HepG2 (cell line): ENCODE data around the gene DDRGK1. TPM values are rescaled to one million over a fixed set of nuclear protein-coding genes. Genes with fewer than 3 reads are reported as not detected.

Source experiments
- CEBPG ChIP-seq: IDR thresholded peaks from 2 replicates; pipeline ENCODE4 v1.6.1; 2016
- CENPT ChIP-seq: sonication (generic); formaldehyde crosslinking; IDR thresholded peaks from 2 replicates; pipeline ENCODE4 v1.8.0; 2022; ENCODE audit warnings: low read depth, mild to moderate bottlenecking, moderate library complexity, missing genetic modification reagents
- DNMT1 ChIP-seq: sonication (generic); formaldehyde crosslinking; IDR thresholded peaks from 2 replicates; pipeline ENCODE4 v1.5.1; 2020; ENCODE audit warnings: mild to moderate bottlenecking, missing genetic modification reagents
- DR1 ChIP-seq: sonication (generic); formaldehyde crosslinking; IDR thresholded peaks from 2 replicates; pipeline ENCODE4 v1.8.0; 2021; ENCODE audit warnings: mild to moderate bottlenecking, missing genetic modification reagents, inconsistent platforms
- ERF ChIP-seq: IDR thresholded peaks from 2 replicates; pipeline ENCODE4 v1.6.1; 2018; ENCODE audit warnings: missing biosample characterization, missing genetic modification reagents
- MBNL3 ChIP-seq: fragments of 250-450 bp; sonication (Bioruptor Pico); conservative IDR thresholded peaks from 2 replicates; pipeline ENCODE4 v1.8.0; 2022; ENCODE audit warnings: mild to moderate bottlenecking, inconsistent platforms
- PHF8 ChIP-seq: sonication (generic); formaldehyde crosslinking; IDR thresholded peaks from 2 replicates; pipeline ENCODE4 v1.5.0; 2020; ENCODE audit warnings: missing genetic modification reagents
- POGZ ChIP-seq: sonication (generic); formaldehyde crosslinking; IDR thresholded peaks from 2 replicates; pipeline ENCODE4 v1.4.0; 2020; ENCODE audit warnings: mild to moderate bottlenecking, missing genetic modification reagents
- PRDM15 ChIP-seq: sonication (generic); formaldehyde crosslinking; IDR thresholded peaks from 2 replicates; pipeline ENCODE4 v1.4.0; 2020; ENCODE audit warnings: missing genetic modification reagents
- SCMH1 ChIP-seq: sonication (generic); formaldehyde crosslinking; IDR thresholded peaks from 2 replicates; pipeline ENCODE4 v1.9.0; 2021; ENCODE audit warnings: missing genetic modification reagents, mild to moderate bottlenecking, borderline replicate concordance
- TAF15 ChIP-seq: fragments of 200-400 bp; formaldehyde crosslinking; IDR thresholded peaks from one replicate; pipeline ENCODE4 v1.6.1; 2018; ENCODE audit warnings: mild to moderate bottlenecking, low read depth, low read length; ENCODE audit not compliant: poor library complexity, severe bottlenecking
- THRA ChIP-seq: sonication (generic); formaldehyde crosslinking; IDR thresholded peaks from 2 replicates; pipeline ENCODE4 v1.4.0; 2020; ENCODE audit warnings: missing genetic modification reagents, borderline replicate concordance
- ZBTB20 ChIP-seq: sonication (generic); formaldehyde crosslinking; IDR thresholded peaks from 2 replicates; pipeline ENCODE4 v1.8.1; 2023; ENCODE audit warnings: missing genetic modification reagents, low read depth, mild to moderate bottlenecking, borderline replicate concordance
- ZBTB7B ChIP-seq: sonication (generic); formaldehyde crosslinking; IDR thresholded peaks from 2 replicates; pipeline ENCODE4 v1.4.0; 2020; ENCODE audit warnings: missing genetic modification reagents
- ZNF333 ChIP-seq: sonication (generic); formaldehyde crosslinking; IDR thresholded peaks from 2 replicates; pipeline ENCODE4 v1.4.0; 2020; ENCODE audit warnings: mild to moderate bottlenecking, missing genetic modification reagents, borderline replicate concordance
- ZNF724P ChIP-seq: sonication (generic); formaldehyde crosslinking; IDR thresholded peaks from 2 replicates; pipeline ENCODE4 v1.8.0; 2022; ENCODE audit warnings: missing genetic modification reagents, borderline replicate concordance
- polyA plus RNA-seq, 8 experiments: library from polyadenylated mRNA; depleted of rRNA in 3 of 8; stranded (reverse) in 7 of 8; unstranded in 1 of 8; fragments of >200 nt; fragmentation: Illumina TruSeq in 4 of 8; extraction: Trizol in 4 of 8; gene quantifications; 2 replicates each; pipeline versions ENCODE4 v1.2.1 to v1.2.3, GENCODE V29; 2011 to 2016; ENCODE audit warnings: low read depth in 4 of 8, missing spikeins in 1 of 8, mixed read lengths in 1 of 8; ENCODE audit not compliant: insufficient read depth in 1 of 8
- total RNA-seq, 5 experiments: library from RNA; depleted of rRNA; stranded (reverse); fragments of >200 nt; fragmentation: Illumina TruSeq; extraction: Trizol; gene quantifications; 2 replicates each; pipeline ENCODE4 v1.2.3, GENCODE V29; 2016; ENCODE audit warnings: low read depth in 1 of 5
- TF ChIP-seq, protein P1 (sequence below): sonication (generic); formaldehyde crosslinking; IDR thresholded peaks from 2 replicates; pipeline ENCODE4 v1.8.0; 2022; ENCODE audit warnings: mild to moderate bottlenecking, missing genetic modification reagents; ENCODE audit not compliant: insufficient replicate concordance
- TF ChIP-seq, protein P2 (sequence below): sonication (generic); formaldehyde crosslinking; IDR thresholded peaks from 2 replicates; pipeline ENCODE4 v1.9.0; 2021; ENCODE audit warnings: missing genetic modification reagents, borderline replicate concordance
- TF ChIP-seq, protein P3 (sequence below): sonication (generic); formaldehyde crosslinking; IDR thresholded peaks from 2 replicates; pipeline ENCODE4 v1.8.1; 2023; ENCODE audit warnings: mild to moderate bottlenecking, moderate library complexity, missing genetic modification reagents

Gene DDRGK1
- total and polyA plus RNA-seq, 2 of the 13 experiments (the other 11 are each of a cell fraction or from before 2014, with no cell fraction given) = 96.7 to 149 TPM

DNA sequence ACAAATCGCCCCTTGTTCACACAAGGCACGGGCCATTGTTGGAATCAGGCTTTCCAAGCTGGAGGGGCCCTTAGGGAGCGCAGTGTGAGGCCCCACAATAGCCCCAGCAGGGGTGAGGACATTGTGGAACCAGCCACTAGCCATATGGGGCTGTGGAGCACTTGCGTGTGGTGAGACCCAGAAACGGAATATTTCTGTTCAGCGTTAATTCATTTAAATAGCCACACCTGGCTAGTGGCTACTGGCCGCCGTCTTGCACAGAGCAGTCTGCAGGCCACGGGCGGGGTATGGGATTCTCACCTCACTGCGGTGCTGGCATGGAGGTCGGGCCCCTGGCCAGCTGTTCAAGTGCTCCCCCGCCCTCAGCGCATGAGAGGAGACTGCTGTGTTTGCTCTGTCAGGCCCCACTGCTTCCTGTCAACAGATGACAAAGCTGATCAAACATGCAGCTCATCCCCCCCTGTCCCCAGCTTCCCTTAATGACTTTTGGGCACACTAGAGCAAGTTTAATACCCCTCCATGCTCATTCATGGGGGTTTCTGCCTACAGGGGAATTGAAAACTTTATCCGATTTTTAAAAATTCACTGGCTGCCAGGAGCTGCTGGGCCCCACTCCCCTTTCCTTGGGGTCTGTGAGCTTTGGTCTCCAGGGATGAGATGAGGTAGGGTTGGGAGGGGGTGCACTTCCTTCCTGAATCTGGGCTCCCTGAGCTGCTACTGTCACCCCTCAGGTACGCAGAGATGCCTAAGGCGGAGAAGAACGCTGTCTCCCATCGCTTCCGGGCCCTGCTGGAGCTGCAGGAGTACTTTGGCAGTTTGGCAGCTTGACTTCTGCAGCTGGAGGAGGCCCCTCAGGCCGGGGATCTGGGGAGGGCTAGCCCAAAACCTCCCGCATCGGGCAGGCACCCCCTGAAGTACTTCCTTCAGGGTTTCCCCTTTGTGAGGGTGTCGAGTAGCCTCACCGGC, 18.4 kb upstream of the DDRGK1 start (continued):
- TF ChIP-seq PRDM15 (CRISPR knock-in tag) (no peak), MBNL3 (CRISPR knock-in tag) (no peak), ZNF724P (peak; percentile 87; the same call in 1 of the 2 replicates), POGZ (CRISPR knock-in tag) (peak; percentile 96), TAF15 (peak; percentile 37), CENPT (CRISPR knock-in tag) (no peak), ZBTB7B (CRISPR knock-in tag) (peak; percentile 99), DR1 (no peak), CEBPG (CRISPR knock-in tag) (peak; percentile 63), SCMH1 (CRISPR knock-in tag) (no peak), THRA (CRISPR knock-in tag) (peak; percentile 97), ZNF333 (CRISPR knock-in tag) (no peak), PHF8 (CRISPR knock-in tag) (peak; percentile 56; the same call in 1 of the 2 replicates), ERF (CRISPR knock-in tag) (peak; percentile 99), DNMT1 (CRISPR knock-in tag) (no peak; the same call in 1 of the 2 replicates), ZBTB20 (peak; percentile 90)
- TF ChIP-seq, protein P1, sequence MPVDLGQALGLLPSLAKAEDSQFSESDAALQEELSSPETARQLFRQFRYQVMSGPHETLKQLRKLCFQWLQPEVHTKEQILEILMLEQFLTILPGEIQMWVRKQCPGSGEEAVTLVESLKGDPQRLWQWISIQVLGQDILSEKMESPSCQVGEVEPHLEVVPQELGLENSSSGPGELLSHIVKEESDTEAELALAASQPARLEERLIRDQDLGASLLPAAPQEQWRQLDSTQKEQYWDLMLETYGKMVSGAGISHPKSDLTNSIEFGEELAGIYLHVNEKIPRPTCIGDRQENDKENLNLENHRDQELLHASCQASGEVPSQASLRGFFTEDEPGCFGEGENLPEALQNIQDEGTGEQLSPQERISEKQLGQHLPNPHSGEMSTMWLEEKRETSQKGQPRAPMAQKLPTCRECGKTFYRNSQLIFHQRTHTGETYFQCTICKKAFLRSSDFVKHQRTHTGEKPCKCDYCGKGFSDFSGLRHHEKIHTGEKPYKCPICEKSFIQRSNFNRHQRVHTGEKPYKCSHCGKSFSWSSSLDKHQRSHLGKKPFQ = peak; percentile 96
- TF ChIP-seq, protein P2, sequence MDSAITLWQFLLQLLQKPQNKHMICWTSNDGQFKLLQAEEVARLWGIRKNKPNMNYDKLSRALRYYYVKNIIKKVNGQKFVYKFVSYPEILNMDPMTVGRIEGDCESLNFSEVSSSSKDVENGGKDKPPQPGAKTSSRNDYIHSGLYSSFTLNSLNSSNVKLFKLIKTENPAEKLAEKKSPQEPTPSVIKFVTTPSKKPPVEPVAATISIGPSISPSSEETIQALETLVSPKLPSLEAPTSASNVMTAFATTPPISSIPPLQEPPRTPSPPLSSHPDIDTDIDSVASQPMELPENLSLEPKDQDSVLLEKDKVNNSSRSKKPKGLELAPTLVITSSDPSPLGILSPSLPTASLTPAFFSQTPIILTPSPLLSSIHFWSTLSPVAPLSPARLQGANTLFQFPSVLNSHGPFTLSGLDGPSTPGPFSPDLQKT = no peak
- TF ChIP-seq, protein P3, sequence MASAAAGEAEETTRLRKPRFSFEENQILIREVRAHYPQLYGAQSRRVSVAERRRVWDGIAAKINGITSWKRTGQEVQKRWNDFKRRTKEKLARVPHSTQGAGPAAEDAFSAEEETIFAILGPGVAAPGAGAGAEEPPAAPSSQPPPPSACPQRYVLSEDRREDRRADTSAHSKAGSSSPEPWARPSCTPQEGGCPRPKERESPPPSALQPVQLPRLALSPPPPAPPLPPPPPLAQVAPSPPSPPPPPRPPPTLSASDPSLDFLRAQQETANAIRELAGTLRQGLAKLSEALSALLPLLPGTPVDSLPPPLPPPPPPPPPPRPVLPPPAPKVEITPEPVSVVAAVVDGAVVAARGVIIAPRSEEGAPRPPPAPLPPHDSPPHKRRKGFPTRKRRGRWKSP (CRISPR knock-in tag) = peak; percentile 79; the same call in 1 of the 2 replicates
